Measurements from ENCODE around the gene KIF16B. TPM values are rescaled to one million over a fixed set of nuclear protein-coding genes. Genes with fewer than 3 reads are reported as not detected.

KIF16B gene
- total RNA-seq, 4 donors from 2014 or later: 70.5 to 169 (median 80.2) TPM

GRCh38 chr20:16488616-16489015, 84.6 kb downstream of the KIF16B start:
- Histone ChIP-seq H3K27ac (no peak overlapping the region), H3K36me3 (peaks cover 0 to 26% (median 0%) of the 10 kb centered on the region in 3 donors), H3K27me3 (no peaks in the 10 kb centered on the region), H3K4me1 (no peaks in the 10 kb centered on the region), H3K4me3 (no peak overlapping the region), H3K9me3 (no peaks in the 10 kb centered on the region)
- no peak for DNase-seq
- no peak for TF ChIP-seq POLR2A (IDR thresholded peaks at IDR 0.05)
- TF ChIP-seq CTCF (IDR thresholded peaks at IDR 0.05): no peak

- H3K9me3 ChIP-seq: no peaks in the 10 kb centered on the region
- peaks cover 0 to 21% (median 0%) of the 10 kb centered on the region in 3 donors for H3K36me3 ChIP-seq
- no peak overlapping the region for H3K4me3 ChIP-seq
- H3K27ac ChIP-seq: no peak overlapping the region
- no peaks in the 10 kb centered on the region for H3K27me3 ChIP-seq
- no peaks in the 10 kb centered on the region for H3K4me1 ChIP-seq
- TF ChIP-seq CTCF (IDR thresholded peaks at IDR 0.05) (no peak), POLR2A (IDR thresholded peaks at IDR 0.05) (no peak)
- DNase-seq: no peak
Measured at GRCh38 chr20:16488086-16488485, 85.2 kb downstream of the KIF16B start.

- H3K36me3 ChIP-seq: peaks cover 0 to 18% (median 0%) of the 10 kb centered on the region in 3 donors
- no peak for TF ChIP-seq CTCF (IDR thresholded peaks at IDR 0.05)
- TF ChIP-seq POLR2A (IDR thresholded peaks at IDR 0.05): no peak
- no peaks in the 10 kb centered on the region for H3K9me3 ChIP-seq
- no peak overlapping the region for H3K4me3 ChIP-seq
- no peaks in the 10 kb centered on the region for H3K4me1 ChIP-seq
- no peak for DNase-seq
- no peaks in the 10 kb centered on the region for H3K27me3 ChIP-seq
- H3K27ac ChIP-seq: no peak overlapping the region
Measured at GRCh38 chr20:16486532-16486931, 86.7 kb downstream of the KIF16B start.

- Histone ChIP-seq H3K4me3 (no peak overlapping the region), H3K36me3 (peaks cover 0 to 22% (median 0%) of the 10 kb centered on the region in 3 donors), H3K27me3 (no peaks in the 10 kb centered on the region), H3K9me3 (no peaks in the 10 kb centered on the region), H3K4me1 (no peaks in the 10 kb centered on the region), H3K27ac (no peak overlapping the region)
- DNase-seq: no peak
- TF ChIP-seq CTCF (IDR thresholded peaks at IDR 0.05) (no peak), POLR2A (IDR thresholded peaks at IDR 0.05) (no peak)
Measured at GRCh38 chr20:16485401-16485800, 87.8 kb downstream of the KIF16B start.

- peaks cover 0 to 9% (median 0%) of the 10 kb centered on the region in 3 donors for H3K36me3 ChIP-seq
- no peak for DNase-seq
- no peak overlapping the region for H3K27ac ChIP-seq
- no peaks in the 10 kb centered on the region for H3K27me3 ChIP-seq
- H3K9me3 ChIP-seq: no peaks in the 10 kb centered on the region
- no peak for TF ChIP-seq CTCF (IDR thresholded peaks at IDR 0.05)
- TF ChIP-seq POLR2A (IDR thresholded peaks at IDR 0.05): no peak
- H3K4me1 ChIP-seq: peaks cover 0 to 5% (median 0%) of the 10 kb centered on the region in 4 donors
- H3K4me3 ChIP-seq: no peak overlapping the region
Measured at GRCh38 chr20:16483024-16483423, 90.2 kb downstream of the KIF16B start.

- Histone ChIP-seq H3K4me3 (no peak overlapping the region), H3K9me3 (no peaks in the 10 kb centered on the region), H3K36me3 (peaks cover 0 to 8% (median 0%) of the 10 kb centered on the region in 3 donors), H3K27ac (no peak overlapping the region), H3K27me3 (no peaks in the 10 kb centered on the region), H3K4me1 (peaks cover 0 to 9% (median 0%) of the 10 kb centered on the region in 4 donors)
- DNase-seq: no peak
- TF ChIP-seq POLR2A (IDR thresholded peaks at IDR 0.05): no peak
- no peak for TF ChIP-seq CTCF (IDR thresholded peaks at IDR 0.05)
Measured at GRCh38 chr20:16481977-16482376, 91.3 kb downstream of the KIF16B start.
